ENCODE measurements around the gene WIF1.
A peak's percentile ranks its signal among the peaks of the same experiment; 100 is the strongest.

The WIF1 gene

GRCh38 chr12:65081496-65081895 is 39.6 kb downstream of the WIF1 start:
- TF ChIP-seq CTCF (IDR thresholded peaks at IDR 0.05) (no peak), ZFX (IDR thresholded peaks at IDR 0.05; ENCODE audit: borderline replicate concordance) (no peak)
- peak overlapping the region; percentile 27 for H3K27ac ChIP-seq

- peak; percentile 18; the same call in 1 of the 2 replicates for TF ChIP-seq CTCF (IDR thresholded peaks at IDR 0.05)
- TF ChIP-seq ZFX (IDR thresholded peaks at IDR 0.05; ENCODE audit: borderline replicate concordance), result no peak
- no peak overlapping the region for H3K27ac ChIP-seq
Observed at GRCh38 chr12:65074932-65075331, 46.2 kb downstream of the WIF1 start.

- TF ChIP-seq ZFX (IDR thresholded peaks at IDR 0.05; ENCODE audit: borderline replicate concordance) (no peak), CTCF (IDR thresholded peaks at IDR 0.05) (no peak)
- H3K27ac ChIP-seq, result no peak overlapping the region
Observed at GRCh38 chr12:65069336-65069735, 51.8 kb downstream of the WIF1 start.

- H3K27ac ChIP-seq, result no peak overlapping the region
- TF ChIP-seq ZFX (IDR thresholded peaks at IDR 0.05; ENCODE audit: borderline replicate concordance), result no peak
- TF ChIP-seq CTCF (IDR thresholded peaks at IDR 0.05), result no peak
Observed at GRCh38 chr12:65067383-65067782, 53.7 kb downstream of the WIF1 start.

GRCh38 chr12:65055859-65056258 is 65.2 kb downstream of the WIF1 start:
- no peak overlapping the region for H3K27ac ChIP-seq
- TF ChIP-seq ZFX (IDR thresholded peaks at IDR 0.05; ENCODE audit: borderline replicate concordance) (no peak), CTCF (IDR thresholded peaks at IDR 0.05) (no peak)

- TF ChIP-seq CTCF (IDR thresholded peaks at IDR 0.05) (no peak), ZFX (IDR thresholded peaks at IDR 0.05; ENCODE audit: borderline replicate concordance) (no peak)
- no peak overlapping the region for H3K27ac ChIP-seq
Observed at GRCh38 chr12:65051218-65051617, 69.9 kb downstream of the WIF1 start.

GRCh38 chr12:65045269-65045668 is 75.8 kb downstream of the WIF1 start:
- H3K27ac ChIP-seq, result no peak overlapping the region
- no peak for TF ChIP-seq ZFX (IDR thresholded peaks at IDR 0.05; ENCODE audit: borderline replicate concordance)
- TF ChIP-seq CTCF (IDR thresholded peaks at IDR 0.05), result no peak
